Measurements from ENCODE around the gene ATP5PB.

GRCh38 chr1:111402083-111402482 is 47.2 kb upstream of the ATP5PB start:
- TF ChIP-seq CTCF (IDR thresholded peaks at IDR 0.05; ENCODE audit: low read length), result no peak
- TF ChIP-seq EZH2 (IDR thresholded peaks at IDR 0.05; ENCODE audit: borderline replicate concordance, low read length), result no peak
